Right lobe of liver (tissue), 6 donors: ENCODE data around the gene FAM163B. TPM values are rescaled to one million over a fixed set of nuclear protein-coding genes. Genes with fewer than 3 reads are reported as not detected.

ENCODE experiments used
- ATAC-seq, 4 donors: fragments of 200-7000 bp; cut with Tn5 transposase; one replicate each; pipeline ENCODE4 v1.9.1; 2020; ENCODE audit warnings: mild to moderate bottlenecking in 4 of 4, moderate library complexity in 4 of 4
- DNase-seq, 3 donors: peaks; one replicate each; pipeline ENCODE4 v3.0.0-alpha.2; 2020
- H3K27ac ChIP-seq, 3 donors: fragments of 200-600 bp; one replicate each; pipeline ENCODE4 v1.8.0; 2022
- H3K27me3 ChIP-seq, 2 donors: fragments of 200-600 bp; one replicate each; pipeline ENCODE4 v1.8.0; 2022
- H3K36me3 ChIP-seq, 4 donors: fragments of 200-600 bp; sonication (generic) in 1 of 4; one replicate each; pipeline versions ENCODE4 v1.5.1 to v1.8.0; 2017 to 2022; ENCODE audit warnings: control low read depth in 1 of 4
- H3K4me1 ChIP-seq, 4 donors: fragments of 200-600 bp; sonication (generic) in 1 of 4; one replicate each; pipeline versions ENCODE4 v1.5.1 to v1.8.0; 2017 to 2022; ENCODE audit warnings: control low read depth in 1 of 4
- H3K4me3 ChIP-seq, 3 donors: fragments of 200-600 bp; one replicate each; pipeline ENCODE4 v1.8.0; 2022
- H3K9me3 ChIP-seq, 4 donors: fragments of 200-600 bp; sonication (generic) in 1 of 4; one replicate each; pipeline versions ENCODE4 v1.5.1 to v1.8.0; 2017 to 2022; ENCODE audit warnings: control low read depth in 1 of 4
- CTCF ChIP-seq, 4 donors: fragments of 200-600 bp in 3 of 4; fragments of 450-650 bp in 1 of 4; IDR thresholded peaks; one replicate each; pipeline versions ENCODE4 v1.5.1 to v1.8.0; 2016 to 2022; ENCODE audit warnings: antibody characterized with exemption in 4 of 4, mild to moderate bottlenecking in 2 of 4
- POLR2A ChIP-seq: fragments of 450-650 bp; IDR thresholded peaks from one replicate; pipeline ENCODE4 v1.6.1; 2017; ENCODE audit warnings: antibody characterized with exemption, mild to moderate bottlenecking
- WGBS: methylation state at CpG from one replicate; pipeline ENCODE4 v1.1.6; 2018; ENCODE audit warnings: low coverage, low lambda C conversion rate; ENCODE audit not compliant: insufficient coverage; ENCODE audit errors: missing lambda C conversion rate; 5-methylcytosine and 5-hydroxymethylcytosine counted together
- intact Hi-C, 2 donors: fragments of 100-400 bp; cut with DNase I; formaldehyde crosslinking; loops; one replicate each; pipeline versions ENCODE4 v1.11.2 to v1.14.1; 2022
- total RNA-seq, 6 experiments: library from RNA; depleted of rRNA in 2 of 6; stranded (reverse); fragments of >200 nt in 2 of 6; fragmentation: NEBNext Ultra II Directional in 3 of 6; extraction: Animal tissue kit (Norgen Biotek cat#: 25700) in 3 of 6; gene quantifications; one replicate each; pipeline versions ENCODE4 v1.1.0 to v1.2.4, GENCODE V29; 2016 to 2023
- donor health status: DM: no; HTN: yes; CAD: no.
- donor health status: DM: no; HTN: no; CAD: no.
- donor health status: DM: no; HTN: no; CAD: no.
- donor health status: DM: no; HTN: yes; CAD: no.
- donor health status: DM: no; HTN: yes; CAD: no.

The FAM163B gene
- total RNA-seq, 6 experiments from 2014 or later, result 1.6 to 5.8 (median 3.0) TPM

DNA sequence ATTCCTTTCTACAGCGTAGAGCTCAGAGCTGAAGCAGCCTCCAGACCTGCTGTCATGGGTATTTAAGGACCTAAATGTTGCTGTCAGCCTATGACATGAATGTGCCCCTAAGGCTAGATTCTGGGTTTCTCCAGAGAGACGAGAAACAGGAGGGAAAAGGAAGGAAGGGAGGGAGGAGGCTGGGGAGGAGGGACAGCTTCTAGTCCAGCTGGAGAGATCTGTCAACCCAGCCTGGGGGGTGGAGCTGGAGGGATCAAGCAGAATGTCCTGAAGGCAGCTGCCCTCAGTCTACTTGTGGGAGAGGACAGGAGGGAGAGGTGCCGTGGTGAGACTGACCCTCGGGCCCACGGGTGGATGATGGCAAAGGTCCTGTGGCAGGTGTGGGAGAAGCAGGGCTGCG lies 25.9 kb upstream of the FAM163B start:
- DNase-seq, result no peak

GRCh38 chr9:133634081-133634691 lies 25.0 kb upstream of the FAM163B start:
- peak; percentile 10 to 34 (median 32) for ATAC-seq
- Histone ChIP-seq H3K9me3 (no peaks in the 10 kb centered on the region), H3K27me3 (no peaks in the 10 kb centered on the region), H3K4me1 (no peaks in the 10 kb centered on the region), H3K36me3 (no peaks in the 10 kb centered on the region), H3K4me3 (no peak overlapping the region), H3K27ac (no peak overlapping the region)
- no peak for DNase-seq
- TF ChIP-seq POLR2A, result no peak
- no peak for TF ChIP-seq CTCF (IDR thresholded peaks at IDR 0.05)
- WGBS, result 32% methylated on average over 3 of the region's 24 CpGs
- intact Hi-C loops, result no loop called here

More for the DNA sequence above, 25.9 kb upstream of the FAM163B start:
- intact Hi-C loops, result no loop called here
- Histone ChIP-seq H3K27ac (no peak overlapping the region), H3K9me3 (no peaks in the 10 kb centered on the region), H3K36me3 (no peaks in the 10 kb centered on the region), H3K4me1 (no peaks in the 10 kb centered on the region), H3K4me3 (no peak overlapping the region), H3K27me3 (no peaks in the 10 kb centered on the region)
- 53% methylated on average over 5 of the region's 6 CpGs for WGBS
- no peak for TF ChIP-seq CTCF (IDR thresholded peaks at IDR 0.05)
- no peak for TF ChIP-seq POLR2A
- ATAC-seq, result no peak

DNA sequence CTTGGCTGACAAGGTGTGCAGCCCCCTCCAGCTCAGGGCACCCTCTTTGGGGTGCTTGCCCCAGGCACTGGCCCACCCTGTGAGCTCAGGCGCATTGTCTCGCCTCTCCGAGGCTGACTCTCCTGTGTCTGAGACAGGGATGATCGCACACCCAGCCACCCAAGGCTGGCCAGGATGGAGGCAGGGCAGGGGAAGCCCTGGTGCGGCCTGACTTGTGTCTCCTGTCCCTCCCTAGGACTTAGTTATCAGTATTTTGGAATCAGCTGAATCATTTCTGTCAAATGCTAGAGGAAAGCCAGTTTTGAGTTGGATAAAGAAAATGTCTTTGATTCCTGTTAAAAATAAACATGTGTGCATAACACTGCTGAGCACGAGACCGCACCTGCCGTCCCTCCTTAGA lies 24.5 kb upstream of the FAM163B start:
- intact Hi-C loops, result no loop called here
- Histone ChIP-seq H3K4me1 (no peaks in the 10 kb centered on the region), H3K27me3 (no peaks in the 10 kb centered on the region), H3K9me3 (no peaks in the 10 kb centered on the region), H3K4me3 (no peak overlapping the region), H3K27ac (no peak overlapping the region), H3K36me3 (no peaks in the 10 kb centered on the region)
- TF ChIP-seq POLR2A, result no peak
- no peak for TF ChIP-seq CTCF (IDR thresholded peaks at IDR 0.05)
- whole genome bisulfite sequencing, result 64% methylated on average over 8 of the region's 8 CpGs
- DNase-seq, result no peak
- no peak for ATAC-seq

DNA sequence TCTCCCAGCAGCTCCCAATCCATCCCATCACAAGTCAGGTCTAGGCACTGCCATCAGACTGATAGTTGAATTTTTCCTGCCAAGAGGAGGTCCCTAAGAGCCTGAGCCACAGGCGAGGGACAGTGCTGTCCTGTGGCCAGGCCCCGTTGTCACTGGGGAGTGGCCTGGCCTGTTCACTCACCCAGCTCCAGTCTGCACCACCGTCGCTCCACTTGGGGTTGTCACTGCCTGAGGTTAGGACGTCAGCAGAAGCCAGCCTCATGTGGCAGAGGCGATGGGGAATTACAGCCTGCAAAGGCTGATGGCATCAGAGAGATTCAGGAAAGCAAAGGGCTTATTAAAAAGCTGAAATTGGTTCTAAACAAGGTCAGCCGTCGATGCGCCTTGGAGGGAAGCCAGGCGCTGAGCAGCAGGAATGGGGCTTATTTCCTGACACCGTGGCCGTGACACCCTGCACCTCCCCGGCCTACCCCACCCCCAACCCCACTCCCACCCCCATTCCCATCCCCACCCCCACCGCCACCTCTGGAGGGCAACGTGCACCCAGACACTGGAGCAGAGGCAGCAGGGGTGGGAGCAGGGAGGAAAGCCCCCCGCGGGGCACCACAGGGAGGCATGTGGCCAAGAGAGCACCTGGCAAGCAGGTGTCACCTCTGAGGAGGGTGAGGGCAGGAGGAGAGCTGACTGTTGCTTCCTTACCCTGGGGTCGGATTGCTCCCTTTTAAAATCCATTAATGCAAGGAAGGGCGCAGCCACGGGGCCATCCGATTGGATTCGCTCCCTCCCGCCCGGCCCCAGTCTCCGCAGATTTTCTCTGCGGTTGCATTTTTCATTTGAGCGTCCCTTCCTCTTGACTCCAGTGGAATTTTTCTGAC lies 23.9 kb upstream of the FAM163B start:
- 43% methylated on average over 7 of the region's 27 CpGs for WGBS
- DNase-seq (no peak), ATAC-seq (no peak)
- H3K36me3 ChIP-seq, result no peaks in the 10 kb centered on the region
- H3K9me3 ChIP-seq, result no peaks in the 10 kb centered on the region
- TF ChIP-seq CTCF (IDR thresholded peaks at IDR 0.05), result no peak
- no peak overlapping the region for H3K27ac ChIP-seq
- intact Hi-C loops, result no loop called here
- no peaks in the 10 kb centered on the region for H3K27me3 ChIP-seq
- no peaks in the 10 kb centered on the region for H3K4me1 ChIP-seq
- no peak overlapping the region for H3K4me3 ChIP-seq
